ENCODE measurements around the gene ABCC3.
"Not testable (repeated sequence)": the region's sequence is repeated elsewhere in the genome, so short reads cannot be mapped to it uniquely, and the experiment has no call there.

The ABCC3 gene

GRCh38 chr17:50722746-50723145, 88.1 kb downstream of the ABCC3 start:
- FAIRE-seq (no peak), DNase-seq (ENCODE audit: insufficient read length, low spot score) (no peak)
- TF ChIP-seq CTCF (IDR thresholded peaks at IDR 0.05; ENCODE audit: insufficient read depth, missing control alignments) = no peak

GRCh38 chr17:50724622-50725021, 89.9 kb downstream of the ABCC3 start:
- FAIRE-seq; DNase-seq (ENCODE audit: insufficient read length, low spot score): not testable (repeated sequence)

GRCh38 chr17:50725769-50726655, 91.3 kb downstream of the ABCC3 start:
- no peak for TF ChIP-seq CTCF (IDR thresholded peaks at IDR 0.05; ENCODE audit: insufficient read depth, missing control alignments)
- DNase-seq (ENCODE audit: insufficient read length, low spot score) = no peak
- FAIRE-seq = no peak

GRCh38 chr17:50728112-50728429, 93.4 kb downstream of the ABCC3 start:
- TF ChIP-seq CTCF (IDR thresholded peaks at IDR 0.05; ENCODE audit: insufficient read depth, missing control alignments) = no peak
- DNase-seq (ENCODE audit: insufficient read length, low spot score) = no peak
- no peak for FAIRE-seq

- TF ChIP-seq CTCF (IDR thresholded peaks at IDR 0.05; ENCODE audit: insufficient read depth, missing control alignments) = no peak
- FAIRE-seq (no peak), DNase-seq (ENCODE audit: insufficient read length, low spot score) (no peak)
Observed at GRCh38 chr17:50728881-50729765, 94.4 kb downstream of the ABCC3 start.

GRCh38 chr17:50731575-50732460, 97.1 kb downstream of the ABCC3 start:
- no peak for FAIRE-seq
- TF ChIP-seq CTCF (IDR thresholded peaks at IDR 0.05; ENCODE audit: insufficient read depth, missing control alignments) = no peak
- DNase-seq (ENCODE audit: insufficient read length, low spot score) = no peak

- FAIRE-seq = no peak
- no peak for DNase-seq (ENCODE audit: insufficient read length, low spot score)
- TF ChIP-seq CTCF (IDR thresholded peaks at IDR 0.05; ENCODE audit: insufficient read depth, missing control alignments) = no peak
Observed at GRCh38 chr17:50735287-50735686, 100.6 kb downstream of the ABCC3 start.
